ENCODE data around the gene SEBOX.
"Not testable (repeated sequence)": the region's sequence is repeated elsewhere in the genome, so short reads cannot be mapped to it uniquely, and the experiment has no call there.

Gene SEBOX

GRCh38 chr17:28340374-28340773 lies 24.6 kb downstream of the SEBOX start:
- no peak for DNase-seq (ENCODE audit: low read depth)

GRCh38 chr17:28339431-28339830 lies 25.6 kb downstream of the SEBOX start:
- DNase-seq (ENCODE audit: low read depth), result no peak

DNA sequence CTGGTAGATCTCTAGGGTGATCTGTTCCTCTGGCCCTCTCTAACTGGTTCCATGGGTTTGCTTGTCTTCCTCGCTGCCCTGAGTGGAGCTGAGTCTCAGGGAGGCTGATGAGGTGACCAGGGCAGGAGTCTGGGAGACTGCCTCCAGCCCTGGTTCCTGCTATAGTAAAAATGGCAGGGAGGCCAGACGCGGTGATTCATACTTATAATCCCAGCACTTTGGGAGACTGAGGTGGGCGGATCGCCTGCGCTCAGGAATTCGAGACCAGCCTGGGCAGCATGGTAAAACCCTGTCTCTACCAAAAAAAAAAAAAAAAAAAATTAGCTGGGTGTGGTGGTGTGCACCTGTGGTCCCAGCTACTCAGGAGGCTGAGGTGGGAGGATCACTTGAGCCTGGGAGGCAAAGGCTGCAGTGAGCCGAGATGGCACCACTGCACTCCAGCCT lies 26.2 kb downstream of the SEBOX start:
- DNase-seq (ENCODE audit: low read depth), result not testable (repeated sequence)

DNA sequence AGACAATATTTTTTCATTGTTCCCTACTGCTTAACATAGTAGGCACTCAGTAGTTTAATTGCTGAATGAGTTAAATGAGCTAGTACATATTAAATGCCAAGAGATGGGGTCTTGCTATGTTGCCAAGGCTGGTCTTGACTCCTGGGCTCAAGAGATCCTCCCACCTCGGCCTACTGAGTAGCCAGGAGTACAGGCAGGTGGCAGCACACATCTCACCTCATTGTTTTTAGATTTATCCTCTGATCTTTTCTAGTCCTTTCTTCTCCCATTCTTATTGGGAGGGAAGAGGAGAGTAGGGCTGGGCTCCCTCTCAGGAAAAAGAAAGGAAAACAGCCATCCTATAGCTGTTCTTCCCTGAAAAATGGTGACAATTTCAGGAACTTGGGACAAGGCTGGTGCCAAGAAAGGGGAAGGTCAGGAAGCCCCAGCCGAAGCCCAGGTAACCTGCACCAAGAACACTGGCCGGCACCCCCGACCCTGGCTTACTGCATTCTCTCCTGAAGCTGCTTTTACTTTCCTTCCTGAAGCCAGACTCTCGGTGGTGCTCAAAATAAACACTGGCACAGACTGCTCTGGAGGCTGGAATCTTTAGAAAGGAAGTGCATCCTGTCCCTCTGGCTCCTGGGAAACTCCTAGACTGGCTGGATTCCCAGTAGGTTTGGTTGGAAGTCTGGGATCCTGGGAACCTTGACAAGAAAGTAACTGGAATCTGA lies 26.8 kb downstream of the SEBOX start:
- DNase-seq (ENCODE audit: low read depth), result no peak

DNA sequence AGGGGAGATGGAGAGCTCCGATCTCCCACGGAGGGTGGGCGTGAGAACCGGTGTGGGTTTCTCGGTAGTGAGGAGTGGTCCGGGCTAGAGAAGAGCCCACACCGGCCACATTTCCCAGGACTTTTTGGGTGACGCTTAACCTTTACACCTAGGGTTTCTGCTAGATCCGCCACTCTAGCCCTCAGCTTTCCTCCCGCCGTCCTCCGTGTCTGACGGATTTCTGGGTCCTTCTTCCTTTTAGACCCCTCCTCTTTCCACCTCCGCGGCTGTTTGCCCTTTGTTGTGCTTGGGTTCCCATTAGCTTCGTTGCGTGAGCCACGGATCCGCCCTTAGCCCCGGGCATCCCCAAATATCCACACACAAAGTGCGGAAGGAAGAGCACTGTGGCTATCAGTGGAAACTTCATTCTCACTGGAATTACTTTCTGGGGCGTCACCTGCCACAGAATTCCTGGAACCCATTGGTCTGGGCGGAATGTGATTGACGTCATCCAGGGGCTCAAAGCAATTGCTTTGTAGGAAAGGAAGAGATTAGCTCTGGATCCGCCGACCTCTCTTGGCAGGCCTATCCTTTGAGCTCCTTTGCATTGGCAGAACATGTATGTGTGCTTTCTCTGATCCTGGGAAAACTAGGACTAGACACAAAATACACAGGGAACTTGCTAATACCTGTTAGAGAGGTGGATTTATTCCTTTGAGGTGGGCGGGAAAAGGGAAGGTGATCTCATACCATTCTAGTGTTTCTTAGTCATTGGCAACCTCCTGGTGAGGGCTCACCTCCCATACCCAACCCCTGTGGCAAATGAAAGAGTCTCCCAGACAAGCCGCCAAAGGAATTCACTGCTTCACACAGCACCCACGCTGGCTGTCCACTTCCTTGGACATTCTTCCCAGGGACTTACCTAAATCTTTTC lies 28.8 kb downstream of the SEBOX start:
- DNase-seq (ENCODE audit: low read depth), result no peak

- DNase-seq (ENCODE audit: low read depth), result peak; percentile 95
Measured at GRCh38 chr17:28335201-28335958, 29.6 kb downstream of the SEBOX start, which contains the start of the genes IFT20 and TNFAIP1. TSS of gene IFT20 (minus strand) at chr17:28335472. CDS start at chr17:28331985, 3,487 bp downstream. TSS of gene TNFAIP1 (plus strand) at chr17:28335761. CDS start at chr17:28339522, 3,761 bp downstream.

DNA sequence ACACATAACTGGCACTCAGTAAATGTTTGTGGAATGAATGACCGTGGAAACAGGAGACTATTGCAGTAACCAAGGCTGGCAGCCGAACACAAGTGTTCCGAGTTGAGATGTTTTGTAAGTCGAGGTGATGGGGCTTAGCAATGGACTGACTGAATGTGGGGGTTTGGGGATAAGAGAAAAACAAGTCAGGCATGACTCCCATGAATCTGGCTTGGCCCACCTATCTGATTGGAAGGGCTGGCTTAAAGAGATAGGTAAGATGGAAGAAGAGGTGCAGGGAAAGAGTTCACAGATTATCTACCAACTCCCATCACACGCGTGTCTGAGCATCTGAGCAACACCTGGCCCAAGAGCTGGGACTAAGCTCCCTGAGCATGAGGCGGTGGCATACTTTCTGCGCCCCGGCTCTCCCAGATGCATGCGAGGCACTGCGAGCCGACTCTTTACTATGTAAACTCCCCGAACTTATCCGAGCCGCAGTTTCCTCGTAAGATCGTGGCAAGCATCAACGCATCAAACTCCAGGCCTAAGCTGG lies 30.3 kb downstream of the SEBOX start:
- DNase-seq (ENCODE audit: low read depth), result no peak

DNA sequence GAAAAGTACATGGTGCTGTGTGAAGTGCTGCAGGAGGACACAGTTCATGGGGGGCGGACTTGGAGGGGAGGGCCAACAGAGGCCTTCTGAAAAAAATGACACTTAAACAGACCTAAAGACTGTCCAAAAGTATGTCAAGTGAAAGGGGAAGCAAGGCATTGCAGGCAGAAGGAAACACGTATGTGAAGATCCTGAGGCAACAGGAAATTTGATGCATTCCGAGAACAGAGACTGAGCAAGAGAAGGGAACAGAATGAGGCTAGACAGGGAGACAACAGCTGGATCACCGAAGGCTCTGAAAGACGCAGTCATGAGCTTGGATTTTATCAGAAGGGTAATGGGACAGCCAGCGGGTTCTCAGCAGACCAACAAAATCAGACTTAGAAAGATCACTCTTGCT lies 30.8 kb downstream of the SEBOX start:
- DNase-seq (ENCODE audit: low read depth), result no peak

GRCh38 chr17:28333083-28333746 lies 31.8 kb downstream of the SEBOX start:
- DNase-seq (ENCODE audit: low read depth), result no peak

DNA sequence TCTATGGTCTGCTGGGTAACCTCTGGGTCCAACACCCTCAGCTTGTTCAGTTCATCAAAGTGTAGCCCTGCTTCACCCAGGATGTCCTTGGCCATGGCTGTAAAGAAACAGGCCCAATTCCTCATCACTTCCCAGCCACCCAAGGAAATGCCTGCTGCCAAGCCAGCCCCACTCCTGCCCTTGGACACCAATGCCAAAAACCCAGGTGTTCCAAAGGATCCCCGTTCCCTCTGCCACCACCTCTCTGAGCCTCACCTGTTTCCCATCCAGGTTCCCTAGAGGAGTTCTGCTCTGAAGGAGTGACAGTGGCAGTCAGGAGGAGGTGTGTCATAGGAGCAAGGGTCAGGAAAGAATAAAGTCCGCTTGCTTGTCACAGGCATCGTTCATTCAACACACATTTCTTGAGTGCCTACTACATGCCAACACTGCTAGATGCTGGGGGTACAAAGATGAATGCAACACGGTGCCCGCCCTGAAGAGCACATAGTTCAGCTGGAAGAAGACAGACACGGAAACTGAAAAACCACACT lies 33.0 kb downstream of the SEBOX start:
- no peak for DNase-seq (ENCODE audit: low read depth)

DNA sequence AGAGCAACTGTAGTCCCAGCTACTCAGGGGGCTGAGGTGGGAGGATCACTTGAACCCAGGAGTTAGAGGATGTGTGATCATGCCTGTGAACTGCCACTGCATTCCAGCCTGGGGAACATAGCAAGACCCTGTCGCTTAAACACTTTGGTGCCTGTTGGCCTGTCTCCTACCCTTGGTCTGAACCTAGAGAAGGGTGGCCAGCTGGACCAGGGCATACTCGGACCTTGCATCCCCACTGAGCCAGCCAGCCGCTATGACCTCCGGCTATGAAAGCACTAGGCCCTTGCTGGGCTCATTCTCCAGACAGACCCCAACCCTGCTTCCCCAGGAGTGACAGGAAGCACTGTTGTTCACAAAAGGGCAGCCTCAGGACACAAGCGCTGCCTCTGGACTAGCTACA lies 34.3 kb downstream of the SEBOX start:
- DNase-seq (ENCODE audit: low read depth), result no peak

DNA sequence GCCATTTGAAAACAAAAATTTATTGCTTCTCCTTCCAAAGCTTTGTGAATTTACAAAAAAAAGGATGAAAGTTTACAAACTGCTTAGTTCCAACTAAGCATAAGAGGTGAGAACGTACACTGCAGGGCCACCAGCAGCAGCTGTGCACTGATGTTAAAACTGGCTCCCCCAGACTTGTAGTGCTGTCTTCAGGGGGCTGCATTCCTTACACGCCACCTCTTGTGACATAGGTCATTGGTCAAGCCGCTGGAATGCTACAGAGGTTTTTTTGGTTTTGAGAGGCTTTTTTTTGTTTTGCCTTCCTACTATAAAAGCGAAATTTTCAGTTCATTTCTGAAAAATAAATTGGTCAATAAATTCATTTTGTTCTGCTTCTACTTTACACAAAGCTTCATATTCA lies 36.7 kb downstream of the SEBOX start:
- no peak for DNase-seq (ENCODE audit: low read depth)

- DNase-seq (ENCODE audit: low read depth), result no peak
Measured at GRCh38 chr17:28327709-28328108, 37.3 kb downstream of the SEBOX start.

GRCh38 chr17:28327031-28327607 lies 37.9 kb downstream of the SEBOX start:
- no peak for DNase-seq (ENCODE audit: low read depth)

GRCh38 chr17:28326114-28326513 lies 38.9 kb downstream of the SEBOX start:
- DNase-seq (ENCODE audit: low read depth), result no peak

GRCh38 chr17:28325211-28325610 lies 39.8 kb downstream of the SEBOX start:
- no peak for DNase-seq (ENCODE audit: low read depth)

- no peak for DNase-seq (ENCODE audit: low read depth)
Measured at GRCh38 chr17:28324781-28325180, 40.2 kb downstream of the SEBOX start.

- no peak for DNase-seq (ENCODE audit: low read depth)
Measured at GRCh38 chr17:28324267-28324745, 40.7 kb downstream of the SEBOX start.

GRCh38 chr17:28320215-28321061 lies 44.6 kb downstream of the SEBOX start:
- no peak for DNase-seq (ENCODE audit: low read depth)

GRCh38 chr17:28319598-28319935 lies 45.4 kb downstream of the SEBOX start:
- no peak for DNase-seq (ENCODE audit: low read depth)
